Osteoblast (primary cell): ENCODE data around the gene RAPGEFL1. TPM values are rescaled to one million over a fixed set of nuclear protein-coding genes. Genes with fewer than 3 reads are reported as not detected.

Experiments used
- DNase-seq: peaks from one replicate; pipeline ENCODE4 v3.0.0; 2011; ENCODE audit warnings: low spot score, mixed read lengths; ENCODE audit not compliant: insufficient read length; ENCODE audit errors: missing footprints
- H2AFZ ChIP-seq: 2 replicates; pipeline ENCODE4 v1.6.0; 2011; ENCODE audit warnings: mild to moderate bottlenecking, low read length
- H3K27ac ChIP-seq: 2 replicates; pipeline ENCODE4 v1.5.1; 2011; ENCODE audit warnings: mild to moderate bottlenecking, low read depth, low read length, moderate library complexity
- H3K27me3 ChIP-seq: 2 replicates; pipeline ENCODE4 v1.6.0; 2012; ENCODE audit warnings: mild to moderate bottlenecking, control low read depth, inconsistent platforms, low read length, moderate library complexity; ENCODE audit not compliant: insufficient read depth
- H3K36me3 ChIP-seq: 2 replicates; pipeline ENCODE4 v1.5.1; 2011; ENCODE audit warnings: mild to moderate bottlenecking, low read length, control low read depth, moderate library complexity; ENCODE audit not compliant: insufficient read depth
- H3K4me1 ChIP-seq: 2 replicates; pipeline ENCODE4 v1.5.1; 2011; ENCODE audit warnings: mild to moderate bottlenecking, low read length, control low read depth, moderate library complexity; ENCODE audit not compliant: insufficient read depth
- H3K4me2 ChIP-seq: 2 replicates; pipeline ENCODE4 v1.6.0; 2011; ENCODE audit warnings: mild to moderate bottlenecking, low read length; ENCODE audit not compliant: insufficient read depth
- H3K4me3 ChIP-seq: fragments of 200-600 bp; sonication (generic); 3 replicates; pipeline ENCODE4 v1.5.1; 2012; ENCODE audit warnings: mild to moderate bottlenecking, low read length, inconsistent platforms; ENCODE audit not compliant: insufficient read depth
- H3K79me2 ChIP-seq: 2 replicates; pipeline ENCODE4 v1.6.0; 2012; ENCODE audit warnings: mild to moderate bottlenecking, low read length, control low read depth, inconsistent platforms; ENCODE audit not compliant: insufficient read depth
- H3K9me3 ChIP-seq: 2 replicates; pipeline ENCODE4 v1.5.1; 2011; ENCODE audit warnings: low read depth, low read length, control low read depth
- H4K20me1 ChIP-seq: 2 replicates; pipeline ENCODE4 v1.6.0; 2012; ENCODE audit warnings: mild to moderate bottlenecking, low read length, control low read depth; ENCODE audit not compliant: insufficient read depth
- total RNA-seq: library from RNA; depleted of rRNA; stranded (reverse); fragments of >200 nt; gene quantifications from 2 replicates; pipeline ENCODE4 v1.2.3, GENCODE V29; 2012
- TF ChIP-seq, protein P1 (sequence below): IDR thresholded peaks from 2 replicates; pipeline ENCODE4 v1.5.1; 2011; ENCODE audit warnings: mild to moderate bottlenecking, low read depth, low read length, moderate library complexity; ENCODE audit errors: extremely low read depth

Gene RAPGEFL1
- total RNA-seq, 1 donor: 1.4 TPM

- Histone ChIP-seq H2AFZ (no peak overlapping the region), H3K27me3 (no peaks in the 10 kb centered on the region), H3K4me2 (no peak overlapping the region), H3K79me2 (peaks cover 74% of the 10 kb centered on the region), H3K9me3 (no peaks in the 10 kb centered on the region), H3K4me1 (no peaks in the 10 kb centered on the region), H3K36me3 (peaks cover 61% of the 10 kb centered on the region), H3K27ac (no peak overlapping the region), H3K4me3 (no peak overlapping the region), H4K20me1 (peaks cover 28% of the 10 kb centered on the region)
- DNase-seq: no peak
- TF ChIP-seq, protein P1, sequence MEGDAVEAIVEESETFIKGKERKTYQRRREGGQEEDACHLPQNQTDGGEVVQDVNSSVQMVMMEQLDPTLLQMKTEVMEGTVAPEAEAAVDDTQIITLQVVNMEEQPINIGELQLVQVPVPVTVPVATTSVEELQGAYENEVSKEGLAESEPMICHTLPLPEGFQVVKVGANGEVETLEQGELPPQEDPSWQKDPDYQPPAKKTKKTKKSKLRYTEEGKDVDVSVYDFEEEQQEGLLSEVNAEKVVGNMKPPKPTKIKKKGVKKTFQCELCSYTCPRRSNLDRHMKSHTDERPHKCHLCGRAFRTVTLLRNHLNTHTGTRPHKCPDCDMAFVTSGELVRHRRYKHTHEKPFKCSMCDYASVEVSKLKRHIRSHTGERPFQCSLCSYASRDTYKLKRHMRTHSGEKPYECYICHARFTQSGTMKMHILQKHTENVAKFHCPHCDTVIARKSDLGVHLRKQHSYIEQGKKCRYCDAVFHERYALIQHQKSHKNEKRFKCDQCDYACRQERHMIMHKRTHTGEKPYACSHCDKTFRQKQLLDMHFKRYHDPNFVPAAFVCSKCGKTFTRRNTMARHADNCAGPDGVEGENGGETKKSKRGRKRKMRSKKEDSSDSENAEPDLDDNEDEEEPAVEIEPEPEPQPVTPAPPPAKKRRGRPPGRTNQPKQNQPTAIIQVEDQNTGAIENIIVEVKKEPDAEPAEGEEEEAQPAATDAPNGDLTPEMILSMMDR: no peak
Measured at GRCh38 chr17:40148527-40148926, 28.7 kb upstream of the RAPGEFL1 start.

DNA sequence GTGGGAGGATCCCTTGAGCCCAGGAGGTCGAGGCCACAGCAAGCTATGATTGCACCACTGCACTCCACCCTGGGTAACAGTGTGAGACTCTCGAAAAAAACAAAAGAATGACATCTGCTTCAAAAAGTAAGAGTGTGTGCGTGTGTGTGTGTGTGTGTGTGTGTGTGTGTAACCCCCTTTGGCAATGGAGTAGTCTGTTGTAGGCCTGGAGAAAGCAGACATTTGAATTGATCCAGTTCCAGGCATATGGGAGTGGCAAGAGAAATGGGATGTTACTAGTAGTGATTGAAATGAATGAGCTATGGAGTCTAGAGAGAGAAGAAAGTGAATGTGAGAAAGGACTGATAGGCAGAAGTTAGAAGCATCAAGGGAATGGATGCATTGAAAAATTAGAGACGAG is 27.0 kb upstream of the RAPGEFL1 start:
- Histone ChIP-seq H3K4me2 (no peak overlapping the region), H3K4me3 (no peak overlapping the region), H3K9me3 (no peaks in the 10 kb centered on the region), H4K20me1 (peaks cover 31% of the 10 kb centered on the region), H2AFZ (no peak overlapping the region), H3K27me3 (no peaks in the 10 kb centered on the region), H3K27ac (no peak overlapping the region), H3K4me1 (no peaks in the 10 kb centered on the region), H3K36me3 (peaks cover 74% of the 10 kb centered on the region), H3K79me2 (peaks cover 88% of the 10 kb centered on the region)
- DNase-seq: no peak
- TF ChIP-seq, protein P1: no peak

GRCh38 chr17:40151414-40151963 is 25.8 kb upstream of the RAPGEFL1 start:
- peaks cover 88% of the 10 kb centered on the region for H3K79me2 ChIP-seq
- H4K20me1 ChIP-seq: peaks cover 31% of the 10 kb centered on the region
- H3K36me3 ChIP-seq: peaks cover 70% of the 10 kb centered on the region

DNA sequence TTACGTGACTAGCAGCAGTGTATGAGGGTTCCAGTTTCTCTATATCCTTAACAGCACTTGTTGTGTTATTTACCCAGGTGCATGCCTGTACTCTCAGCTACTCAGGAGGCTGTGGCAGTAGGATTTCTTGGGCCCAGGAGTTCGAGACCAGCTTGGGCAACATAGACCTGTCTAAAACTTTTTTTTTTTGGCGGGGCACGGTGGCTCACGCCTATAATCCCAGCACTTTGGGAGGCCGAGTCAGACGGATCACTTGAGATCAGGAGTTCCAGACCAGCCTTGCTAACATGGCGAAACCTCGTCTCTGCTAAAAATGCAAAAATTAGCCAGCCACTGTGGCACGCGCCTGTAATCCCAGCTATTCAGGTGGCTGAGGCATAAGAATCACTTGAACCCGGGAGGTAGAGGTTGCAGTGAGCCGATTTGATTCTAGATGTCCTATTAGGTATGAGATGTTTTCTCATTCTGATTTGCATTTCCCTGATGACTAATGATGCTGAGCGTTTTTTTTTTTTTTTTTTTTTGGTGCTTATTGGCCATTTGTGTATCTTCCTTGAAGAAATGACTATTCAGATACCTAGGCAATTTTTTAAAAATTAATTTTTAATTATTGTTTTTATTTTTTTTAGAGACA is 23.6 kb upstream of the RAPGEFL1 start:
- Histone ChIP-seq H3K4me1 (no peaks in the 10 kb centered on the region), H4K20me1 (peaks cover 17% of the 10 kb centered on the region), H3K4me2 (no peak overlapping the region), H3K9me3 (no peaks in the 10 kb centered on the region), H3K27ac (no peak overlapping the region), H3K27me3 (no peaks in the 10 kb centered on the region), H3K36me3 (peaks cover 58% of the 10 kb centered on the region), H2AFZ (no peak overlapping the region), H3K79me2 (peaks cover 81% of the 10 kb centered on the region), H3K4me3 (no peak overlapping the region)
- DNase-seq: no peak
- TF ChIP-seq, protein P1: no peak

More at GRCh38 chr17:40151414-40151963, 25.8 kb upstream of the RAPGEFL1 start:
- Histone ChIP-seq H3K9me3 (no peaks in the 10 kb centered on the region), H2AFZ (no peak overlapping the region), H3K4me3 (no peak overlapping the region), H3K4me1 (no peaks in the 10 kb centered on the region), H3K4me2 (no peak overlapping the region), H3K27me3 (no peaks in the 10 kb centered on the region), H3K27ac (no peak overlapping the region)
- no peak for DNase-seq
- TF ChIP-seq, protein P1: no peak
